Stimulated activated CD8-positive, alpha-beta memory T cell treated with anti-CD3 and anti-CD28 coated beads, Interleukin-2, amount 100 ng/mL, for 48 hours (primary cell): ENCODE results near the gene TCF4.

Experiments used
- DNase-seq, 2 donors: peaks; one replicate each; pipeline ENCODE4 v3.0.0-alpha.2; 2020; ENCODE audit warnings: low read depth in 2 of 2

Gene TCF4

GRCh38 chr18:55234366-55235093 is 353.5 kb downstream of the TCF4 start:
- DNase-seq, result peak; percentile 7 to 53

GRCh38 chr18:55233857-55234256 is 354.1 kb downstream of the TCF4 start:
- DNase-seq, result no peak

- DNase-seq, result no peak
Observed at GRCh38 chr18:55232506-55232905, 355.5 kb downstream of the TCF4 start.

GRCh38 chr18:55229682-55230081 is 358.3 kb downstream of the TCF4 start:
- no peak for DNase-seq

- no peak for DNase-seq
Observed at GRCh38 chr18:55228707-55229106, 359.3 kb downstream of the TCF4 start.

- DNase-seq, result no peak
Observed at GRCh38 chr18:55228191-55228590, 359.8 kb downstream of the TCF4 start.

GRCh38 chr18:55227771-55228170 is 360.2 kb downstream of the TCF4 start:
- no peak for DNase-seq

- DNase-seq, result no peak
Observed at GRCh38 chr18:55226044-55226443, 361.9 kb downstream of the TCF4 start.

- no peak for DNase-seq
Observed at GRCh38 chr18:55224086-55224625, 363.8 kb downstream of the TCF4 start.

- DNase-seq, result no peak
Observed at GRCh38 chr18:55221622-55222021, 366.4 kb downstream of the TCF4 start.

- no peak for DNase-seq
Observed at GRCh38 chr18:55220523-55220922, 367.5 kb downstream of the TCF4 start.

GRCh38 chr18:55219823-55220222 is 368.2 kb downstream of the TCF4 start:
- no peak for DNase-seq

GRCh38 chr18:55219059-55219458 is 368.9 kb downstream of the TCF4 start:
- DNase-seq, result no peak

- DNase-seq, result no peak
Observed at GRCh38 chr18:55214969-55215368, 373.0 kb downstream of the TCF4 start.

GRCh38 chr18:55214534-55214933 is 373.5 kb downstream of the TCF4 start:
- no peak for DNase-seq

GRCh38 chr18:55213586-55213985 is 374.4 kb downstream of the TCF4 start:
- DNase-seq, result no peak

GRCh38 chr18:55206927-55207326 is 381.1 kb downstream of the TCF4 start:
- DNase-seq, result no peak

- no peak for DNase-seq
Observed at GRCh38 chr18:55202232-55202917, 385.6 kb downstream of the TCF4 start.

- DNase-seq, result no peak
Observed at GRCh38 chr18:55199291-55199963, 388.6 kb downstream of the TCF4 start.

GRCh38 chr18:55195863-55196262 is 392.1 kb downstream of the TCF4 start:
- DNase-seq, result no peak

GRCh38 chr18:55189972-55190371 is 398.0 kb downstream of the TCF4 start:
- DNase-seq, result no peak

GRCh38 chr18:55186588-55186987 is 401.4 kb downstream of the TCF4 start:
- DNase-seq, result no peak

GRCh38 chr18:55185391-55185790 is 402.6 kb downstream of the TCF4 start:
- DNase-seq, result no peak
